GM21360 (cell line): ENCODE measurements around the gene ME3.
"Not testable (repeated sequence)": the region's sequence is repeated elsewhere in the genome, so short reads cannot be mapped to it uniquely, and the experiment has no call there.

Source experiments
- ATAC-seq: cut with Tn5 transposase; IDR thresholded peaks from one replicate; pipeline ENCODE4 v1.9.1; 2021; ENCODE audit warnings: mild to moderate bottlenecking, moderate library complexity; ENCODE audit not compliant: unreplicated experiment

Gene ME3

DNA sequence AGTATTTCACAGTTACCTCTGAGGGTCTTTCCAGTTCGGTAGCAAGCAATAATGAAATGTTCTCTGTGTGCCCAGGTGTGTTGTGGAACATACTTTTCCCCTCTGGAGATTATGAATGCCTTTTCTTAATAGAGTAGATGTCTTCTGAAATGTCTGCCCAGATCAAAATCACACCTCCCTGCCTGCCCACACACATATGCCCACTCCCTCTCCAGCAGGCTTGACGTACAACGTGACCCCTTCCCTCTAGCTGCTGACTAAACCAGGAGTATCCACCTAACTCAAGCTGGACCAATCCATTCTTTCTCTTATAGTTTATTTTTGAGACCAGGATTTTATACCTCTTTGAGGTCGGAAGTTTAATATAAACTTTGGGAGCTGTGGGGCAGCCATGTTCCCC lies 48.7 kb downstream of the ME3 start:
- ATAC-seq: no peak

DNA sequence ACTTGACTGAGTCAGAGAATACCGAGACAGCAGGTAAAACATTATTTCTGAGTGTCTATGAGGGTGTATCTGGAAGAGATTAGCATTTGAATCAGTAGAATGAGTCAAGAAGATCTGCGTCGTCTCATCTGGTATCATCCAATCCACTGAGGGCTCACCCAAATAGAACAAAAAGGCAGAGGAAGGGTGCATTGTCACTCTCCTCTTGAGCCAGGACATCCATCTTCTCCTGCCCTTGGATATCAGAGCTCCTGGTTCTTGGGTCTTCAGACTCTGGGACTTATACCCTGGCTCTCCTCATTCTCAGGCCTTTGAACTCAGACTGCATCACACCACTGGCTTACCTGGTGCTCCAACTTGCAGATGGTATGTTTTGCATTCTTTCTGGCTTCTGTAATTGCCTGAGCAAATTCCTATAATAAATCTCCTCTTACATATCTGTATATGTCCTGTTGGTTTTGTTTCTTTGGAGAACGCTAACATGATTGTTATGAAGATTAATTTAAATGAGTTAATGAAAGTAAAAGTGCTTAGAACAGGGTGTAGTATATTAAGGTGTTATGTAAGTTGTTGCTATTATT lies 49.3 kb downstream of the ME3 start:
- no peak for ATAC-seq

DNA sequence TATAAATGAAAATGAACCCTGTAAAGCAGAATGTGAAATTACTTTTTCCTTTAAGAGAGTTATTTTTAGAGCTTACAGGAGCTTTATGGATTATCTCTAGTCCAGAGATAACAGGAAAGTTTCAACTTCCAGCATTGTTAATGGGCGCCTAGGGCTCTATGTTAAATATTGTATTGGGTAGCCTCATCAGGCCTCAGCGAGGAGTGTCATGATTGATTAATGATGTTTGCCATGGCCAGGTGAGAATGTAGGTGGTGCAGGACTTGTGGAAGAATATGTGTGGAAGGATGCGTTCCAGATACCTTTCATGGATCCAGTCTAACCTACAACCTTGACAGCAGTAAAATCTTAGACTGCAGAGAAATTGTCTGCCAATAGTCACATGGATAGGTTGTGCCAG lies 50.6 kb downstream of the ME3 start:
- ATAC-seq: no peak

DNA sequence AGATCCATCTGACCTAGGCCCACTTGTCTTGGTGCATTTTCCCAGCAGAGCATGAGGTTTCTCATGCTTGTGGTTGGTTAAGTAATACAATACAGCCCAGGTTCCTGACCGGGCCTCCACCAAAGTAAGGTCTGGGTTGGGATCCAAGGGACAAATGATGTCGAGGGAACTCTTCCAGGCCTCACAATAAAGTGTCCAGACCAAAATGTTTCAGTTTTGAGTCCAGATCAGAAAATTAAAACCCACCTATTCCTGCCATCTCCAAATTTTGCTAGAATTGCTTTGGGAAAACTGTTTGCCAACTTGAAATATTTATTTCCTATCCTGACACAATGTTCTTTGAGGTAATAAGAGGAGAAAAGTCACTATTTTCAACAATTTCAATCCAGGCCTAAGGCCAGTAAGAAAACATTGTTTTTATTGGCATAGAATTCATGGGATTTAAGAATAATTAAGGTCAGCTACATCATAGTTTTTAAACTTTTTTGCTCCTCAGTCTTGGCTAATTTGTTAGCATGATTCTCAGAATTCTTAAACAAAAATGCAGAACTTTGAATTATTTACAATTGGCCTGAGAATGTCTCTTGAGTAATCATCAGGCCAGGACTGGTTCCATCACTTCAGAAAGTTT lies 51.4 kb downstream of the ME3 start:
- ATAC-seq: no peak

DNA sequence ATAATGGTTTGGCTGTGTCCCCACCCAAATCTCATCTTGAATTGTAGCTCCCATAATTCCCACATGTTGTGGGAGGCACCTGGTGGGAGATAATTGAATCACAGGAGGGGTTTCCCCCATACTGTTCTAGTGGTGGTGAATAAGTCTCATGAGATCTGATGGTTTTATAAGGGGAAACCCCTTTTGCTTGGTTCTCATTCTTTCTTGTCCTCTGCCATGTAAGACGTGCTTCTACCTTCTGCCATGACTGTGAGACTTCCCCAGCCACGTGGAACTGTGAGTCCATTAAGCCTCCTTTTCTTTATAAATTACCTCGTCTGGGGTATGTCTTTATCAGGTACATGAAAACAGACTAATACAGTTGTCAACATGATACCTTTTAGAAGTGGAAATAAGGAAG lies 53.0 kb downstream of the ME3 start:
- ATAC-seq: not testable (repeated sequence)

DNA sequence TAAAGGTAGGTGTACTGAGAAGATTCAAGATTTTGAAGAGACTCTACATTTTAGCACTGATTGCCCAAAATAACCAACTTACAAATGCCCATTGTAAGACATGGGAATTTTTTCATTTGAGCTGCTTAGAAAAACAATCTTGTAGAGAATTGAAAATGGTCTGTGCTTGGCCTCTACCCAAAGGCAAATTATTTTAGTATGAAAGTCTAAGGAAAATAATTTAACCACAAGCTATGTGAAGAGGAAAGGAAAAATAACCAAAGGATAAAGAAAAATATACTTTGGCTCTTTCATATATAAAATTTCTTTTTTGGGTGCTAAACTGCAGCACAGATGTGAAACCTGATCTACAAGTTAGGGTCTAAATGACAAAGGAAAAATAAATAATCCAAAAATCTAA lies 54.9 kb downstream of the ME3 start:
- ATAC-seq: no peak

DNA sequence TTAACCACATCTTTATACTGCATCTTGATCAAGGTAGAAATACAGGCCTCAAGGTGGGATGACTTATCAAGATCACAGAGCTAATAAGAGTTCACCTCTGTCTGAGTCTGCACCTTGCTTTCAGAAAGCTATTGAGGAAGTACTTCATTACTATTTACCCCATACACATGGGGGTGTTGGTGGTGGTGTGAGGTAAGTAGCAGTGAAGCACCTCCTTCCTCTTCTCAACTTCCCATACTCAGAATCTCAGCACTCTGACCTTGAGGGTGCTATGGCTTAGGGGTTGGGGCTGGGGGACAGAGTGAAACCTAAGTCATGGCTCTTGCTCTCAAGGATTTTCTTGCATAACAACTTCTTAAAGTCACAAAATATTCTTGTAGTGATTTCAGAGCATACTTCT lies 56.9 kb downstream of the ME3 start:
- no peak for ATAC-seq

DNA sequence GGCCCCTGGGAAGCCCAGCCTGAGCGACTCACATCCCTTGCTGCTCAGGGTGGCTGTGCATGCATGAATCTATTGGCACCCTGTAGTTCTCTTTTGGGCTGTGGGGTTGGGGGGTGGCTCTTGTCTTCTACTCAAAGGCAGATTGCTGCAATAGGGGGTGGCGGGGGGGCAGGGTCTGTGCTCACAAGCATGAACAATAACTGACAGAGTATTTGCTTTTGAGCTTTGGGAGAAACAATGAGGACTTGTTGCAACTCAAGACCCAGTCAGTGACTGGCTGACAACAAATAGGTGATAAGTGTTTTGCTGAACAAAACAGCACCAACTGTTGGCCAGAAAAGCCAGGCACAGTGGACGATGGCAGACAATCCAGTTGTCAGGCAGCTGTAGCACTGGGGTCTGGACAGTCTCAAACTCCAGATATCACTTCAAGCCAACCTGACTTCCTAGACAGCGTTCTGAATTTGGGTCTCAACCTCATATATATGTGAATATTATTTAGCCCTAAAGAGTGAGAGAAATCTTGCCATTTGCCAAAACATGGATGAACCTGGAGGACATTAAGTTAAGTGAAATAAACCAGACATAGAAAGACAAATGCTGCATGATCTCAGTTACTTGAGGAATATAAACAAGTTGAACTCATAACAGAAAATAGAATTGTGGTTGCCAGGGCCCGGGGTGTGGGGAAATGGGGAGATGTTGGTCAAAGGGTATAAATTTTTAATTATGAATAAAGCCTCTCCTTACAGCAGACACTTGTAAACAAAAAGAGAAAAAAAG lies 61.7 kb downstream of the ME3 start:
- ATAC-seq: no peak

DNA sequence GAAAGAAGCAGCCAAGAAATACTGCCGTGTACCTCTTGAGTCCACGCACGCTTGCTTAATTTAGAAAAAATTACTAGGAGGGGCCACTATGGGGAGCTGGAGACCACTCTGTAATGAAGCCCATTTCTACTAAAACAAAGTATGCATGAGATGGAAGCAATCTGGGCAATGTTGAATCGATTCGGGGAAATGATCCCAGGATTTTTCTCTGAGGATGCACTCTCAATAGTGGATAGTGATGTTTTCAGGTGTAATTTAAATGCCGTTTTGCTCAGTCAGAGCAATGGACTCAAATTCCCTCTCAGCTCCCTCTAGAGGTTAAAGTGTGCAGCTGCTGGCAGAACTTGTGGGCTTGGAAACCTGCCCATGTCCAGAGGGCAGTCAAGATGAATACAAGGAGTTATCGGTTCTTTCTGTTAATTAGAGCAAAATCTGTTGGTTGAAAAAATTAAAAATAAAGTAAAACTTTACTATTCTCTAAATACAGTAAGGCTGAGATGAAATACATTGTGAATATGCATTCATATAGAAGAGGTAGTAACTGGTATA lies 64.1 kb downstream of the ME3 start:
- peak; percentile 87 for ATAC-seq

DNA sequence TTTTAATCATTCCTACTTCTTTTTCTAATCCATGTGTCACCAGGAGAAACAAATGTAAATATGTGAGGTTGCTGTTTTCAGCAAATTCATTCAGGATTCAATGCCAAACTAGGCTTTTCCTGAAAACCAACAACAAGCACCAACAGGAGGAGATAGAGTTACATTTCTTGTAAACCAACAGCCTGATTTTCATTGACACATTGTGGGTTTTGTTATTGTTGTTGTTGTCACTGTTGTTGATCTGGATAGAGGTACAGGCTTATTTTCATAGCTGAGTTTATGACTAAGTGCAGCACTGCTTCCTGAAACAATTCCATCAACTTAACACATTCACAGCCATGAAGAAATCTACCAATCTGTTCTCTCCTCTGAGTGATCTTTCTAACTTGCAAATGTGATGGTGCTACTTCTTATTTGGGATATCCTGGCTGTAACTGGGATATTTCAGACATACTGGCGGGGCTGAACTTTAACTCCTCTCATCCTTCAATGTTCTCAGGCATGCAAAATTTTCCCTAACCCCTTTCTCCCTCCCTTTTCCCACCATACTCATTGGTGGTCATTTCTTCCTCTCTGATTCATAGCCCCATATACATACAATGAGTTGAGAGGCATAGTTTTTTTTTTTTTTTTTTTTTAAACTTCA lies 65.5 kb downstream of the ME3 start:
- ATAC-seq: no peak

DNA sequence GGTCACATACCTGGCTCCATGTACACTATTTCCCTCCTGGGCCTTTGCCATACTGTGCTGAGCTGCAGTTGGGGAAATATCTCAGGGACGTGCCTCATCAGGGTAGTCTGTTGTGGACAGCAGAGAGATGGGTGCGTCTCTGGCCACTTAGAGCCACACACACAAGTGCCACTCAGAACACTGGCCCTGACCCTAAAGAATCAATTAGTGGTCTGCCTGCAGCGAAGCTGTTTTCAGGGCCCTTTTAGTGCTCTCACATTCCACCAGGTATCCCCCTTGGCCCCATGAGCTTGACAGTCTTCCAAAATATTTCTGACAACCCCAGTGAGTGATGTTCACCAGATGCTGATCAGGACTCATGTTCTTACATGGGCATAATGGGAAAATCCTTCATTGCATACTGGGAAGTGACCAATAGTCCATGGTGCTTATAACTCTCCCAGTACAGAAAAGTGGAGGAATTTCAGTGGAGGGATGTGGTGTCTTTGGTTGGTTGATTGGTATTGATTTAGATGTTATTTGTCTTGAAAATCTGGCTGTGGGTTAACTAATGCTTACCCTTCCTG lies 66.1 kb downstream of the ME3 start:
- no peak for ATAC-seq

DNA sequence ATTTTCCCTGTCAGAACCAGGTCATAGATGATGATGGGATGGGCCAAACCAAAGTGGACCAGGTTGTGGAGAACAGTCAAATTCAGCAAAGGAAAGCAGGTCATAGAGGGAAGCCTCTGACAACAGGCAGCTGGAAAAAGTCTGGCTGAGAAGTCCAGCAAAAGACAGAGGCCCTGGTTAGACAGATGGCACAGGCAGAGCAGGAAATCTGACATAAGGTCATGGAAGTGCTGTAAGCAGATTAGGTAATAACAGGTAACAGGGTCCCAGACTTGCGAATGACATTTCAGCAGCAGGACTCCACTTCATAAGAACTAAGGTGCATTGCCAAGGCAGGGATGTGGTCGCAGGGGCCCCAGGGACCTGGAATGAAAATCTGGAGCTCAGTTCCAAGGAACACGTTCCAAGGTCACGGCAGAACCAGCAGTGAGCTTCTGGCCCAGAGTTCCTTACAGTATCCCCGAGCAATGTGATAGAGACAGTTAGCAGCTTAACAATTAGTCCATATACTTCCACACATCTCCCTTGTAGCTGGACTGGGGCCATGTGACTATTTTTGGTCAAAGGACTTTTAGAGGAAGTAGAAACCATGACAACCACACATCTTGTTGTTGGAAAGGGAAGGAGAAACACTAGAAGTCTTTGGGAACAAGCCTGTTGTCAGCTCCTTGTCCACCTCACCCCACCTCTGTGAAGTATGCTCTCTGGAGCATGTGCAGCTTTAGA lies 75.4 kb downstream of the ME3 start:
- ATAC-seq: no peak

DNA sequence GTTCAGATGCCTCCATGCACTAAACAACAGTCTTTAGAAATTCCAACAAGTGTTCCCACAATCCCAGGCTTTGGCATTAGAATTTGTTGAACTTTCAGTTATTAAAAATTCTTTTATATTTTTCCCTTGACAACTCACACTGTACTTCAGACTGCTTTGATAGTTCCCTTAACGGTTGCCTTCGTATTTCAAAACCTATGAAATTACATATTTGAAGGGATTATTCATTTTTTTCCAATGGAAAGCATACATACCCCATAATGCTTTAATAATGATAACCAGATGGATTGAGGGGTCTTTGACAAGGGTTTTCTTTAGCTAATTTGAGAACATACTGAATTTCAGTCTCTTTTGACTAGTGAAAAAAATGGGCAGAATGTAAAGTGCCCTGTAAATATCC lies 76.5 kb downstream of the ME3 start:
- ATAC-seq: no peak

DNA sequence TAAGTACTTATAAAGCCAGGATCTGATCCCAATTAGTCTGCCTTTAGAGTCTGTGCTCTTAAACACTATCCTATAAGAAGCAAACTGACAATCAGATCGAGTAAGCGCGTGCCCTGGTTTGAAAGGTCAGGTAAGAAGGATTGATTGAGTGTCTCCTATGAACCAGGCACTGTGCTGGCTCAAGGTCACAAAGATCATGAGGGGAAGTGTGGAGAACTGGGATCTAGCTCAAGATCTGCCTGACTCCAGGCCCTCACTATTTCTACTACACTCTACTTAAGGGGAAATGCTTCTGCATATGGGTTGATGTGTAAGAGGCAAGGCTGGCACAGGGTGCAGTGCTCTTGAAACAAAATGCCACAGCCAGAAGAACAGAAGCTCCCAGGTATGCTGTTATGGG lies 77.0 kb downstream of the ME3 start:
- no peak for ATAC-seq

DNA sequence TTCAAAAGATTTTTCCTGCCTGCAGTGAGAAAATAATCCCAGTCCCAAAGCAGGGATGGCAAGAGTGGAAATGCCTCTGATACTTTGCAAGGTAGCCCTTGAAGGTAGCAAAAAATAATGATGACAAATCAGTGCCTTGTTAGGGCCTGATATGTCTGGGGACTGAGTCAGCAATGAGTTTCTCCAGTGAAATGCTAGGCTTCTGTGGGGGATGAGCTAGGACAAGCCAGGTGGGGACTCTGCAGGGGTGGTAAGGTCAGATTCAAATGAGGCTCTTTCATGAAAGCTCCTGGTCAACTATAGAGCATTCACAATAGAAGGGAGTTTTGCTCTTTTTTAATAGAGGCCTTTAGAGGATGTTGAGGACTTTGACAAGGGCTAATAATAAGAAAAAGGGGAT lies 77.7 kb downstream of the ME3 start:
- no peak for ATAC-seq

DNA sequence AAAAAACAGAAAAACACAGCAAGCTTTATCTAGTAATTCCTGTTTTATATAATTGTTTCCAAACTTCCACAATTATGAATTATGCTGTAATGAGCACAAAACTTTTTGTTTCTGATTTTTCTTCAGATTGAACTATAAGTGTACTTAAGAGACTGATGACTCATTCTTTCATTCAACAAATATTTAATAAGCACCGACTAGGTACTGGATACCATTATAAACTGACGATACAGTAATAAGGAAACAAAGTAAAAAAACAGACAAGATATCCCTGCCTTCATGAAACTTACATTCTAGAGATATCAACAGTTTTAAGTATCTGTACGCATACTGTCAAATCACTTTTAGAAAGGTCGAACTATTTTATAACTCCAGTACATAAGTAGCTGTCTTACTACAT lies 78.6 kb downstream of the ME3 start:
- ATAC-seq: no peak

DNA sequence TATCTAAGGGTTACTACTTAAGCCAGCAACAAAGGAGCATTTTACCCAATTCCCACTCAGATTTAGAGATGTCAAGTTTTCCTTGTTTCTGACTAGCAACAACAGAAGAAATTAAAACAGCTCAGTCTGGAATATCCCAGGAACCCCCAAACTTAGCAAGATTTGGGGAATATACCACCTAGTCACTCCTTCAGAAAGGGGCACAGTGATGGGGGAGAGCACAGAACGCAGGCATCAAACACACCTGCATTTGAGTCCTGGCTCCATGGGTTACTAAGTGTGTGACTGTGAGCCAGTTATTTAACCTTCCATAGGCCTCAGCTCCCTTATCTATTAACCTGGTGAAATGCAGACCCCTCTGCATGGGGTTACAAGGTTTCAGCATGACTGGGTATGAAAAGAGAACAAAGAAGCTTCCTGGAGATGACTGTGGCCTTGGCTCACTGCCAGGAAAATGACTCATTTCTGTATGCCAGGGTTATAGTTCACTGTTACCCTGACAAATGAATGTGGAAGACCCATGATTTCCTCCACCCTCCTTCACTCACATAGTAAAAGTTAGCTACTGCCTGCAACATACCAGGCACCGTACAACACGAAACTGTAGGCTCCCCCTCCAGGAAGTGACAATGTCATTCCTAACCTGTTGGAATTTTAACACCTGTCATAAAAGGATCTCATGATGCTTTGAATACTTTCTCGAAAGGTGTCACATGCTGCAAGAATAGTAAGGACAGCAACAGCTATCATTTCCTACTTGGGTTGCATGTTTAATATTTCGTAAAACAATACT lies 79.6 kb downstream of the ME3 start:
- peak; percentile 94 for ATAC-seq

DNA sequence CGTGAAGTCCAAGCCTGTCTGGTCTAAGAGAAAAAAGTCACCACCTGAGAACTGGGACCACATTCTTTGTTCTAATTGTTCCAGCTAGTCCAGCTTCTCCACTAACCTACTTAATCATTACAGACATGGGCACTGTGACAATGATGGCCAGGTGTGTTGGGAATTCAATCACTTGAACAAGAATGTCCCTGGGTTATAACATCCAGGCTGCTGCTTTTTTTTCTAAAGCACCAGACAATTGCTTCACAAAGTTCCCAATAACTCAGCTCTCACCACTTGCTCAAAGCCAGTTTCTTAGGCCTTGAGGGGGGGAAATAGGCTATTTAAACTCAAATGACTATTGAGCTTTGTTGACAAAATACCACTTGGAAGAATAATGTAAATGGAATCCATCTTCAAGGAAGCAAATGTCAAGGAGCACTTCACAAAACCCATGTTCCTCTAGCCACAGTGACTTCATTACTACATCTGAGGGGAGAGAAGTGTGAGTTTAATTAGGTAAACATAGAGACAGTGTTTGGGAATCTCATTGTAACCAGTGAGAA lies 80.3 kb downstream of the ME3 start:
- no peak for ATAC-seq

DNA sequence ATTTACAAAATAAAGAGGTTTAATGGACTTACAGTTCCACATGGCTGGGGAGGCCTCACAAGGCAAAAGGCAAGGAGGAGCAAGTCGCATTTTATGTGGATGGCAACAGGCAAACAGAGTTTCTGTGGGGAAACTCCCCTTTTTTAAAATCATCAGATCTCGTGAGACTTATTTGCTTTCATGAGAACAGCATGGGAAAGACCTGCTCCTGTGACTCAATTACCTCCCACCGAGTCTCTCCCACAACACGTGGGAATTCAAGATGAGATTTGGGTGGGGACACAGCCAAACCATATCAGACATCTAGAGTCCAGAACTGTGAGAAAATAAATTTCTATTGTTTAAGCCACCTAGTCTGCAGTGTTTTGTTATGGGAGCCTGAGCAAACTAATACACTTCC lies 80.8 kb downstream of the ME3 start:
- no peak for ATAC-seq
